DMS114 treated with DMSO at 0.1 percent for 48 hours (cell line): ENCODE measurements around the gene KLHL11.
A peak's percentile ranks its signal among the peaks of the same experiment; 100 is the strongest.

Experiments
- DNase-seq: peaks from one replicate; lab custom pipeline; 2025; ENCODE audit not compliant: unreplicated experiment; lab: John Stamatoyannopoulos, UW

The KLHL11 gene

DNA sequence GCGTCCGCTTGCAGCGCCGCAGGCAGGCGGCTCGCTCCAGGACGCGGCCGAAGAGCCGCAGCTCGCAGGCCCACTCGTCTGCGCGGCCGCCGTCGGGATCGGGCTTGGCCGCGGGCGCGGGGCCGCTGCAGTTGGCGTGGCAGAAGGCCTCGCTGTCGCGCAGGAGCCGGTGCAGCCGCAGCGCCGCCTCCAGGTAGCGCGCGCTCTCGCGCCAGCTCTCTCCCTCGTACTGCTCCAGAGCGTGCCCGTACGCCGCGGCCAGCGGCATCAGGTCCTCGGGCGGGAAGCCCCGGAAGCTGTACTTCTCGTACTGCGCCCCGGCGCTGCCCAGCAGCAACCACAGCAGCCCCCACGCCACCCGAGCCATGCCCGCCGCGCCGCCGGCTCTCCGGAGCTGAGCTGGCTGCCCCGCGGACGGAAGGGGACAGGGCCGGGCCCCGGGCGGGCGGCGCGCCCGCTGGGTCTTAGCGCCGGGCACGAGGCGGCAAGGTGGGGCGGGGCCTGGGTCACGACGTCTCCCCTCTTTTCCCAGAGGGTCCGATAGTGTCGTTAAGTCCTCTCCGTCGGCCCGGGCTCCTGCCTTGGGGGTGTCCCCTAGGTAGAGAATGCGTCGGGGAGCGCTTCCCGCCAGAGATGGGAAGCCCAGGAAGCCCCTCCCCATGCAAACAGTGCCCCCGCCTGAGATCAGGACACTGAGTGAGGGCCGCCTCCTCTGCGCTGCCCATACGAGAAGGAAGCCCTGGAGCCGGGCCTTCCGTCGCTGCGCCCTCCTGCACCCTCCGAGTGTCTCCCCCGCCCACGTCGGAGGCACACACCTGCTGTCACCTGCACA is 53.5 kb downstream of the KLHL11 start, which contains the start of gene P3H4:
TSS of gene P3H4 (minus strand) at position 401 of the 832 bp plus-strand sequence. CDS start at position 367, 34 bp downstream.
- peak; percentile 55 for DNase-seq

DNA sequence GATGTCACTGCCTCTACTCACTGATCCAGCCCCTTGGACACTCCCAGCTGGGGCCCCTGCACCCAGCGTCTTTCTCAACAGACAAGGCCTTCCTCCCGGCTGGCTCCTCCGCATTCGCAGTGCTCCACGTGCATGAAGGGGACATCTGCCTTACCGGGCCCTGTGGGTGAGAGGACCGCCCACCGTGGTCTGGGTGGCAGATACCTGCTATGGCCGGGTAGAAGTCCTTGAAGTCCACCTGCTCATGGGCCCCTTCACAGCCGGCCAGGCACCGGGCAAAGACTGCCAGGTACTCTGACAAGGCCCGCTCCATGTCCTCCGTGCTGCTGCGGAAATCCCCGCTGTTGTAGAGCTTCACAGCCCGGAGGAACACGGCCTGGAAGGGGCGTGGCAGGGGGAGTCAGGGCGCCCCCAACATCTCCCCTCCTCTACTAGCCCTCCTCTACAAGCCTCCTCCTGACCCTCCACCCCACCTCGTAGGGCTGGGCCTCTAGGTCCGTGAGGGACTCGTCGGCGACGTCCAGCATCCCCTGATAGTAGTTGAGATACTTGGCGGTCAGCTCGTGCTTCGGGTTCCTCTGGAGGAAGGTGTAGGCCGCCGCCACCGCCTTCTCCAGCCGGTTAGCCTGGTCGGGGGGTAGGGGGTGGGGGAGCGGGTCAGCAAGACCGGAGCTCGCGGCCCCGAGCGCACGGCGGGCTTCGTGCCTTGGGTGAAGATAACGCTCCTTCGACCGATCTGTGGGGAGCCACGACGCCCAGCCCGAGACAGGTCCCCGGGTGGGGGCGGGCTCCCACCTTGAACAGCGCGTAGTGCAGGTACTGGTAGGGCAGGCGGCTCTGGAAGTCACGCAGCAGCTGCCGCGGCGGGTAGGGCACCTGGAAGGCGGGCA is 54.3 kb downstream of the KLHL11 start:
- DNase-seq, result no peak

DNA sequence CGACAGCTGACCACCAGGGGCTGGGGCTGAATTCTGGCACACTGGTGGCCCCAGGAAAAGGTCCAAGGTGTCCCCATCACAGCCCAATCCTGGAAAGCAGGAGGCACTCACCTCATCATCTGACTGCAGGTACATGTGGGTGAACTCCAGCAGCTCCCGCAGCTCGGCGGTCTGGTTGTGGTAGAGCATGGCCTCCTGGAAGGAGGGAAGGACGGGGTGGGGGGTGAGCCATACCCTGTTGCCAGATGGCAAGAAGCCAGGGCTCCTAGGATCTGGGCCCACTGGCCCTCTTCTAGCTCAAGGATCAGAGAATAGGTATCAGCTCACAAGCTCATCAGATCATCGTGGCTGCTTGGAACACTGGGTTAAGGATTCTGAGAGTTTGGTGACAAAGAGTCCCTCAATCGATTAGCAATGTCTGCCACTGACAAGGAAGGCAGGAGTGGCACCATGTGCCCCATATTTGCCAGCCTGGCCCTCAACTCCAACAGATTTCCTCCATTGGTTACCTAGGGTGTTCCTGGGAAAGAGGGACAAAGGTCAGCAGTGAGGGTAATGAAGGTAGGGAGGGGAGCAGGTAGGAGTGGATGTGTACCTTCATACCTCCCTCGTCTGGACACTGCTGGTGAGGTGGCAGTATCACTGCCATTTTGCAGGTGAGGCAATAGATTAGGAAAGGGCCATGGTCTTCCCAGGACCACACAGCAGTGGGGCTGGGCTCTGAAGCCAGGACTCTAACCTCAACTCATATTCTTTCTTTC is 58.4 kb downstream of the KLHL11 start:
- DNase-seq, result no peak
